ENCODE results near the gene MCL1. TPM values are rescaled to one million over a fixed set of nuclear protein-coding genes. Genes with fewer than 3 reads are reported as not detected.

Gene MCL1
- total and polyA plus RNA-seq, 9 donors: 74.2 to 280 (median 145) TPM

DNA sequence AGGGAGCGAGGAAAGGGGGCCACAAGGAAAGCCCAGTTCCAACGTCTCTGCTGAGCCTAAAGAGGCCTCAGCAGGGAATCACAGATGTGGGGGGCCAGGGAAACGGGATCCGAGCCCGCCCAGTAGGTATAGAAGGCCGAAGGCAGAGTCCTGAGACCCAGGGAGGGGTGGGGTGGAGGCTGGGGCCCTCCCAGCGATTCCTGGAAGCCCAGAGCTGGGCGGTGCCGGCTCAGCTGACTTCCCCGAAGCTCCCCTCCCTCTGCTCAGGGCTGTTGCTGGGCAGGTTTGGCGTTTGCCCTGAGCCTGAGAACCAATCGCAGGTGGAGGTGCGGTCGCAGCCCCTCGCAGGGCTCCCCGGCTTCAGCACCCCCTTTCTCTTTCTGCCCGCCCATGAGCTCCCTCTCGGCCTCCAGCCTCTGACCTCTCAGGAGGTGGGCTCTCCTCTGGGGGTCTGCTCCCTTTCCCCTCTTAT lies 17.4 kb downstream of the MCL1 start:
- Histone ChIP-seq H3K9me3 (no peaks in the 10 kb centered on the region), H3K4me1 (ENCODE audit: insufficient read depth) (peaks cover 45% of the 10 kb centered on the region), H3K27ac (peak overlapping the region; percentile 96 to 99), H3K36me3 (no peaks in the 10 kb centered on the region), H3K27me3 (no peaks in the 10 kb centered on the region), H3K4me3 (peak overlapping the region; percentile 56)
- TF ChIP-seq, protein P1, sequence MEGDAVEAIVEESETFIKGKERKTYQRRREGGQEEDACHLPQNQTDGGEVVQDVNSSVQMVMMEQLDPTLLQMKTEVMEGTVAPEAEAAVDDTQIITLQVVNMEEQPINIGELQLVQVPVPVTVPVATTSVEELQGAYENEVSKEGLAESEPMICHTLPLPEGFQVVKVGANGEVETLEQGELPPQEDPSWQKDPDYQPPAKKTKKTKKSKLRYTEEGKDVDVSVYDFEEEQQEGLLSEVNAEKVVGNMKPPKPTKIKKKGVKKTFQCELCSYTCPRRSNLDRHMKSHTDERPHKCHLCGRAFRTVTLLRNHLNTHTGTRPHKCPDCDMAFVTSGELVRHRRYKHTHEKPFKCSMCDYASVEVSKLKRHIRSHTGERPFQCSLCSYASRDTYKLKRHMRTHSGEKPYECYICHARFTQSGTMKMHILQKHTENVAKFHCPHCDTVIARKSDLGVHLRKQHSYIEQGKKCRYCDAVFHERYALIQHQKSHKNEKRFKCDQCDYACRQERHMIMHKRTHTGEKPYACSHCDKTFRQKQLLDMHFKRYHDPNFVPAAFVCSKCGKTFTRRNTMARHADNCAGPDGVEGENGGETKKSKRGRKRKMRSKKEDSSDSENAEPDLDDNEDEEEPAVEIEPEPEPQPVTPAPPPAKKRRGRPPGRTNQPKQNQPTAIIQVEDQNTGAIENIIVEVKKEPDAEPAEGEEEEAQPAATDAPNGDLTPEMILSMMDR (IDR thresholded peaks at IDR 0.05): no peak
- TF ChIP-seq POLR2A (IDR thresholded peaks at IDR 0.05) (peak; percentile 29), EP300 (IDR thresholded peaks at IDR 0.05) (peak; percentile 99)
- intact Hi-C loops (cut with DNase I): loop anchor here in 3 of 4 donors (2.0 to 5.0 kb wide), 4 partner anchors 17 to 410 kb away; partner anchors contain the start of genes CERS2 (in 1 of the 3), ENSA (in 1 of the 3) and MCL1 (in 1 of the 3)
- WGBS, 3 donors: 0% methylated on average over 18 of the region's 18 CpGs
- peak; percentile 91 to 95 (median 93) for DNase-seq

DNA sequence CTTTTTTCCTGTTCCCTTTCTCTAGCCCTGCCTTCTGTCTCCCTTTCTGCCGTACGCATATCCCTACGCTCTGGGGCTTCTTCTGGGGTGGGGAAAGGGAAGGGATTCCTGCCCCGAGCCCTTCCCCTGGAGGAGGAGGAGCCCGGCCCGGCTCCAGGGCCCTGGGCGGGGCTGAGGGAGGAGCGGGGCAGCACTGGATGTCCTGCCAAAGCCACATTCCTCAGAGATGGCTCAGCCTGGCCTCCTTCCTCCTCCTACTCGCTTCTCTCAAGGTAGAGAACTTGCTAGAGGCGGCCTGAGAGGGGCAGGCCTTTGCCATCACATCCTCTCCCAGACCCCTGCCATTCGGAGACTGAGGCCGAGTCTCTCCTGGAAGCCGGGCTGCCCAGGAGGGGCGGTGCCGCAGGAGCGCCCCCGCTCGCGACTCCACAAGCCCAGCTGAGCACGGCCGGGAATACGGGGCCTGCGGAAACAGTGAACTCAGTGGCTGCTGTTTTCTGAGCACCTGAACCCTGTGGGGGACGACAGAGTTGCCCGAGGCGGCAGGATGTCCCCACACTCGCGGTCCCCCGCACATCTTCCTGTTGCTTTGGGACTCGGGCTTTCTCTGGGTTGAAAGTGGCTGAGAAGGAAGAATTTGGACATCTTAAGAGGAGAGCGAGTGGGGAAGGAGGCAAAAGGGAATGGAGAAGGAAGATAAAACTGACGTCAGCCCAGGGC lies 18.0 kb downstream of the MCL1 start:
- no peaks in the 10 kb centered on the region for H3K27me3 ChIP-seq
- peak; percentile 95 to 97 (median 96) for DNase-seq
- TF ChIP-seq EP300 (IDR thresholded peaks at IDR 0.05): peak; percentile 63
- peak; percentile 92 for TF ChIP-seq POLR2A (IDR thresholded peaks at IDR 0.05)
- TF ChIP-seq, protein P1 (IDR thresholded peaks at IDR 0.05): peak; percentile 12 to 42 (median 23)
- WGBS, 3 donors: 0 to 1% (median 0%) methylated on average over 32 of the region's 32 CpGs
- no peaks in the 10 kb centered on the region for H3K36me3 ChIP-seq
- H3K27ac ChIP-seq: peak overlapping the region; percentile 96 to 99
- intact Hi-C loops (cut with DNase I): loop anchor here in 3 of 4 donors (5.0 kb wide), 3 partner anchors 61 to 411 kb away; partner anchors contain the start of genes CERS2 (in 1 of the 3) and ENSA (in 1 of the 3)
- peaks cover 40% of the 10 kb centered on the region for H3K4me1 ChIP-seq (ENCODE audit: insufficient read depth)
- no peaks in the 10 kb centered on the region for H3K9me3 ChIP-seq
- peak overlapping the region; percentile 56 for H3K4me3 ChIP-seq

DNA sequence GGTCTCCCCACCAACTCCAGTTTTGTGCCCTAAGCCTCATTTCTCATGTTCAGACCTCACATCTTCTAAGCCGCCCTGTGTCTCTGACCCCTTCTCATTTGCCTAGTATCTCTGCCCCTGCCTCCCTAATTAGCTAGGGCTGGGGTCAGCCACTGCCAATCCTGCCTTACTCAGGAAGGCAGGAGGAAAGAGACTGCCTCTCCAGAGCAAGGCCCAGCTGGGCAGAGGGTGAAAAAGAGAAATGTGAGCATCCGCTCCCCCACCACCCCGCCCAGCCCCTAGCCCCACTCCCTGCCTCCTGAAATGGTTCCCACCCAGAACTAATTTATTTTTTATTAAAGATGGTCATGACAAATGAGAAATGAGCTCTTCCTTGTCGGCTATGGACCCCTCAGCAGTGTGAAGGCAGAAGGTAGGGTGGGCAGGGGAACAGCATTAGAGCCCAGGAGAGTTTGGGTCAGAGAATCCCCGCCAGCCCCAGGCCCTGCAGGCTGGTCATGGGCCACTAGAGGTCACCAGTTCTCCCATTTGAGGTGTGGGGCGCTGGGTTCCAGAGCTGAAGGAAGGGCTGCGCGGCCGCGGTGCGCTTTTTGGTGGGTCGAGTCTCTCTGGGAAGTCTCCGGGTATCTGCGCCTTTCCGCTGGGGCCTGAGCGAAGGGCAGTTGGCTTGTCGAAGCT lies 18.7 kb downstream of the MCL1 start:
- WGBS, 3 donors: 13 to 16% (median 15%) methylated on average over 17 of the region's 17 CpGs
- peaks cover 35% of the 10 kb centered on the region for H3K4me1 ChIP-seq (ENCODE audit: insufficient read depth)
- intact Hi-C loops (cut with DNase I): loop anchor here in 3 of 4 donors (5.0 kb wide), 3 partner anchors 62 to 412 kb away; partner anchors contain the start of genes CERS2 (in 1 of the 3) and ENSA (in 1 of the 3)

More for the DNA sequence above, 18.7 kb downstream of the MCL1 start:
- DNase-seq: peak; percentile 88 to 92 (median 91)
- TF ChIP-seq EP300 (IDR thresholded peaks at IDR 0.05): no peak
- TF ChIP-seq, protein P1 (IDR thresholded peaks at IDR 0.05): peak; percentile 77 to 89 (median 85)
- no peak for TF ChIP-seq POLR2A (IDR thresholded peaks at IDR 0.05)
- H3K36me3 ChIP-seq: no peaks in the 10 kb centered on the region
- no peaks in the 10 kb centered on the region for H3K27me3 ChIP-seq
- peak overlapping the region; percentile 96 to 99 for H3K27ac ChIP-seq
- peak overlapping the region; percentile 56 for H3K4me3 ChIP-seq
- no peaks in the 10 kb centered on the region for H3K9me3 ChIP-seq

Measured in ovary (tissue), 9 donors.